Measurements from ENCODE around the gene CISTR.
"Not testable (repeated sequence)": the region's sequence is repeated elsewhere in the genome, so short reads cannot be mapped to it uniquely, and the experiment has no call there.

The CISTR gene

GRCh38 chr12:53739214-53740129, 12.3 kb downstream of the CISTR start:
- DNase-seq: no peak

DNA sequence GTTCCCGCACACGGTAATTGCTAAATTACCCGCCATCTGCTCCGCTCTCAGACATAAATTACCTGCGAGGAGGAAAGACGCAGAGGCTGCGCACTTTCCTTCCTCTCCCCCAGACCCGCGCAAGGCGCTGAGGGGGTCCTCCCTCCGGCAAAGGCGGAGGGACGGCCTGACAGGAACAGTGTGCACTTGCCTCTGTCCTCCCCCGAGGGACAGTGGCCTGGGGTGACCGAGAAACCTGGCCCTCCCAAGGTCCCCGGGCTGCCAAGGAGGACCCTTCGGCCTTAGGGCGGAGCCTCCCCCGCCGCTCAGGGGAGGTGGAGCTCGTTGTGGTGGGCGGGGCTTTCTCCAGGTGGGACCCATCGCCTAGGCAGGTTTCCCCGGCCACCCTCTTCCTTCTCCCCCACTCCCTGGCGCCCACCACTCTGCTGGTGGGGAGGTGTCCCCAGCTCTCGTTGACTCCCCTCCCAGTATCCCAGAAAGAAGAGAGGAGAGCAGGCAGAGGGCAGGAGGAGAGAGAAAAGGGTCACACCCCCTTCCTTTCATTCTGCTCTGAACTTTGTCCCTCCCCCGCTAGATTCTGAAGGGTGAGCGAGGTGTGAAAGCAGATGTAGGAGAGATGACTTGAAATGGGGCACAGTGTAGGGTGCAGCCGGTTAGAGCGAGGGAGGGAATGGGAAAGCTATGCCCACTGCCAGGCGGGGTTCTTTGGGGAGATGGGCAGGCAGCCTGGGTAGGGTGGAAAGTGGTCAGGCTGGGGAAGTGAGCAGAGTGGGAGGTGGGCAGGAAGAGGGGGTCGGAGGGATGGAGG, 13.2 kb downstream of the CISTR start:
- DNase-seq: peak; percentile 46

DNA sequence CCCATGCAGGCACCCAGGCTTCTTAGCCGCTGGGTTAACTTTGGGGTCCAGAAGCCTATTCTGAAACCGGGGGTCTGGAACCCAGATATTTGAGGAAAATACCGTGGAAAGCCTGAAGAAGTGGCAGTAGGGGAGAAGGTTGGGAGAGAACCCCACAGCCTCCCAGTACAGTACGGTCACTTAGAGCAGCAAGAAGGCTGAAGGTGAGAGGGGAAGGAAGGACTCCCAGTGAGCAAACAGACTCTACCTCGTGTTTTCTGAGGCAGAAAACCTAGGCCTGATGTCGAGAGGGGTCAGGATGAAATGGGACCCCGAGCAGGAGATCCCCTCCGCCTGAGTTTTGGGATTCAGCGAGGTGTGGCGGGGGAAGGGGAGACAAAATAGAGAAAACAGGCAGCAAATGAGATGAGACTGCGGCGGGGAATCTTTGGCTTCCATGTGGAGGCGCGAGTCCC, 13.8 kb downstream of the CISTR start:
- DNase-seq: no peak

DNA sequence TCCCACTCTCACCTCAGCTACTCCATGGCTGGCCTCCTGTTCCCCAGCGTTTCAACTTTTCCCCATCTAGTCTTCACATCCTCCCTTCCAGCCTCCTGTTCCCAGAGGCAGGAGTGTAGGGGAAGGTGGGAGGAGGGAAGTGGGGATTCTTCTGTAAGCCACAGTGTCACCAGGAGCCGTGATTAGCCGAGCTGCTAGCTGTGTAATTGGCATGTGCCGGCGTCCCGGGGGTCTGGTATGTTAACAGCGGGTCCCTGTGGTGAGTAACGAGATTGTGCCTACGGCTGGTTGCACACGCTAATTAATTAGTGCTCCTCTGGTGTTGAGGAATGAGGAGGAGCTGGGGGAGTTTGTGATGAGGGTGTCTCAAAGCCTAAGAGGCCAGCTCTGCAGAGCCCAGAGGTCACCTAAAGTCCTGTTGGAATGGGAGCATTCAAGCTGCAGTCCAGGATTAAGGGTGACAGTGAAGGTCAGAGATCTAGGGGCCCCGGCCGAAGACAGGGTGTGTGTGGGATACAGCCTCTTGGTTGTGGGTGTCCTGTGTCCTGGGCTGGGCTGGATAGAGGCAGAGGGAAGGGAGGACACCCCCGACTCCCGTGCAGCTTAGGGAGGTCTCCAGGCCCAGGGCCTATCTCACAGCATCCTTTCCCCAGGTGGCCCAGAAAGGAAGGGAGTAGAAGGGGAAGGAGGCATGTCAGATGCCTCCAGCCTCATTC, 14.5 kb downstream of the CISTR start:
- DNase-seq: no peak

DNA sequence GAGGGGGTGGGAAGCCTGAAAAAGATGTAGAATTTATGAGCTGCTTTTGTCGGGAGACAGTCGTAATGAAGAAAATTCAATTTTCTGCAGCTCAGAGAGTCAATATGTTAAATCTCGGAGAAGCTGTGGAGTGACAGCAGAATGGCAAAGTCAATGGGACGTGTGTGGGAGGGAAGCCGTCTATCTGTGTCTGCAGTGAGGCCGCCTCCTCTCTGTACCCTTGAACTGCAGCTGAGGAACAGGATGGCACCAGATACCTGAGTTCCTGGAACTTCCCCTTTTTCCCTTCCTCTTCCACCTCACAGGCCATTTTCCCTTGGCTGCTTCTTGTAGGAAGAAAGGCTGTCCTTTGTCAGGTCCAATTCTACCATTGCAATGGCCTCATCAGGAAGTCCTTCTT, 15.2 kb downstream of the CISTR start:
- no peak for DNase-seq

- no peak for DNase-seq
Observed at GRCh38 chr12:53735556-53735955, 16.2 kb downstream of the CISTR start.

GRCh38 chr12:53734425-53734824, 17.4 kb downstream of the CISTR start:
- DNase-seq: no peak

DNA sequence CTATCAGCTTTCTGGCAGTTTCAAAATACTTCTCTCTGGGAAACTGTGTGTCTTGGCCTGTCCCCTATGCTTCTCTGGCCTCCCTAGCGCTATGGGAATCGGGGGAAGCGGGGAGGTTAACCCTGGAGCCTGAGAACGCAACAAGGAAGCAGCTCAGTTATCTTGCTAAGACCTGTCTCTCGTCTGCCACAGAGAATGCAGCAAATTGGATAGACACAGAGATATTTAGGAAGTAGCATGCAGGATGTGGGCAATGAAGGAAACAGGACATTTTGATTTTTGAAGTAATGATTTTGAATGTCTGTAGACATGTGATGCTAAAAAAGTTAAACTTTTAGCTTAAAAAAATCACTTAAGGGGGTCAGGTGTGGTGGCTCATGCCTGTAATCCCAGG, 18.0 kb downstream of the CISTR start:
- DNase-seq: no peak

- DNase-seq: no peak
Observed at GRCh38 chr12:53733051-53733806, 18.6 kb downstream of the CISTR start.

DNA sequence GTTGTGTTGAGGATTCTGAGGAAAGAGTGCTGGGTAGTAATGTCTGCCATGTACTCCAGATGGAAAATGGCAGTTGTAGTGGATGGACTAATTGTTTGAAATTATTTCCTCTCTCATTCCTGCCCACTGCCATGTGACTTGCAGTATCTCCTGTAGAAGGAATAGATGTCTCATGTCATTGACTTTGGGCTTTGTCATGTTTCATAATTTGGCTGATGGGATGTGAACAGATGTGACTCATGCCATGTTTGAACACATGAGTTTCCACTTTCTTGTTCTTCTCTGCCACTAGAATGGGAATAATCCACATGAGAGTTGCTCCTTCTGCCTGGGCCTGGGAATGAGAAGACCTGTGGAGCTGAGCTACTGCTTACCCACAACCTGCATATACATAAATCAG, 22.1 kb downstream of the CISTR start:
- DNase-seq: no peak

- DNase-seq: no peak
Observed at GRCh38 chr12:53728206-53728605, 23.6 kb downstream of the CISTR start.

DNA sequence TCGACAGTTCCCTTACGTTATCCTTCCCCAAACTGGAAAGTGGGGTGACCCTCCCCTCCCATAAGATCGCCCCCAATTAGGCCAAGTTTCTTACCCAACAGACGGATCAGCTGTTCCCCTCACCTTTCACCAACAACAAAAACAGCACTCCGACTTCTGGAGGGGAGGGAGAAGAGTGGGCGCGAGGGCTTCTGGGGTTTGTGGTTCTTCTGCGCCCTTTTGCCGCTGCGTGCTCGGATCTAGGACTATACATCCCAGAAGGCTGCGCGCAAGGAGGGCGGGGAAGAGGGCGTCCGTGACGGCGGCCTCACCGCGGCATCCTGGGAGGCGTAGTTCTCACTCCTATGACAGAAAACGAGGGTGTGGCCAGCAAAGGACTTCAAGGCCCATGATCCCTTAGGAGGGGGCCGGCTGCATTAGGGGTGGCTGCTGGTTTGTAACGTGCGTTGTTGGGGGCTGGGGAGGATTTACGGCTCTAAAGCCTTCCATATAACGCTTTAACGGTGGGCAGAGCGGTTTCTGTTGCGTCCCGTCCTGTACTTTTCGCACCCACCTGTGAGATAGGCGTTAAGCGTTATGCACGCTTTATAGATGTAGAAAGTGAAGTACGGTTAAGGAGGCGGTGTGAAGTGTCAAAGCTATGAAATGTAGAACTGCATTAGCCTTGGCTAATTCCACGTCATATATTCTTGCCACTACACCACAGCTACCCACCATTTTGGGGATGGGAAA, 24.3 kb downstream of the CISTR start, which contains the start of gene CALCOCO1:
CALCOCO1 (minus strand) TSS at position 143 of the 732 bp plus-strand sequence. CDS start 2,210 bp downstream, outside the sequence.
- peak; percentile 98 for DNase-seq

GRCh38 chr12:53726946-53727309, 24.9 kb downstream of the CISTR start:
- no peak for DNase-seq

DNA sequence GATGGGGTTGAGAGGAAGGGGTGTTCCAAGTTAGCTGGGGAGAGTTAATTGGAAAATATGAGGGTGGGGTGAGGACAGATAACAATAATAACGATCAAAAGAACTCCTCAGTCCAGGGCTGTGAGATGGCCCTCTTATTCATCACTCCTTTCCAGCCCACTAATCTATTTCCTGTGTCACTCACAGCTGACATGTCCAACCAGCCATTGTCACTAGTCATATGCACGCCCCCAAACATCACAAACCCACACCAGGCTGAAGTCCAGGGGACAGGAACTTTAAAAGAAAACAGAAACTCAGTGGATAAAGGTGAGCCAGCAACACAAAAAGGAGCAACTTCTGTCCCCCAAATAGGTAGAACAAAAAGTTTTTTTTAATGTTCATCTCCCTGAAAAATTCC, 25.4 kb downstream of the CISTR start:
- DNase-seq: peak; percentile 13

- DNase-seq: no peak
Observed at GRCh38 chr12:53725824-53726223, 26.0 kb downstream of the CISTR start.

DNA sequence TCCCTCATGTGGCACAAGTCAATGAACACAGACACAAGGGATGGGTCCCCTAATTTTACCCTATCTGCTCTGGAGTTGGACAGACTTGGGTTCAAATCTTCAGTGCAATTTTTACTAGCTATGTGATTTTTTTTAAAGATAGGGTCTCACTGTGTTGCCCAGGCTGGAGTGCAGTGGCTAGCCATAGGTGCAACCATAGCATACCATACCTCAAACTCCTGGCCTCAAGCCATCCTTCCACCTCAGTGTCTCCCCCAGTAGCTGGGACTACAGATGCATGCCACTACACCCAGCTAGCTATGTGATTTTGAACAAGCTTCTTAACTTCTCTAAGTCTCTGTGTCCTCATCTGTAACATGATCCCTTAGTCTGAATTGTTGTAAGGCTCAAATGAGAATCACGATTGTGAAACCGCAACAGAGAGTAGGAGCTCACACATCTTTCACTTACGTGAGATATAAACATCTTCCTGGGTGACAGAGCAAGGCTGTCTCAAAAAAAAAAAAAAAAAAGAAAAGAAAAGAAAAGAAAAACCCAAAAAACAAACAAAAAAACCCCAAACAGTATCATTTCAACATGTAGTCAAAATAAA, 29.2 kb downstream of the CISTR start:
- DNase-seq: no peak

DNA sequence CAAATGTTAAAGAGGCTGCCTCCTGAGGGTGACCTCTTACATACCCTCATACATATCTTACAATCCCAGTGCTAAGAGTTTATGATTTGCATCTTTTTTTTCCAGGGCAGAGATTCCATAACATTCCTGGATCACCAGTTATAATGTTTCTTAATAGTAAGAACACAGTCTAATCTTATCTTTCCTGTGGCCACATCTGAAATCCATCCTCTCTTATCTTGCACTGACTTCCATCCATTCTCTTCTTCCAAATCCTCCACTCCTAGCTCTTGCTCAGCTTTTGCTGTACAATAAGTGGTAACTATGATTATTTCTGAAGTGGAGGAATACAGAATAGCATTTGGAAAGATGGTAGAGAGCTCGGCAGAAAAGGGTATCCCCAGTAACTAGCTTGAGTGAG, 30.8 kb downstream of the CISTR start:
- no peak for DNase-seq

GRCh38 chr12:53719649-53720048, 32.1 kb downstream of the CISTR start:
- no peak for DNase-seq

DNA sequence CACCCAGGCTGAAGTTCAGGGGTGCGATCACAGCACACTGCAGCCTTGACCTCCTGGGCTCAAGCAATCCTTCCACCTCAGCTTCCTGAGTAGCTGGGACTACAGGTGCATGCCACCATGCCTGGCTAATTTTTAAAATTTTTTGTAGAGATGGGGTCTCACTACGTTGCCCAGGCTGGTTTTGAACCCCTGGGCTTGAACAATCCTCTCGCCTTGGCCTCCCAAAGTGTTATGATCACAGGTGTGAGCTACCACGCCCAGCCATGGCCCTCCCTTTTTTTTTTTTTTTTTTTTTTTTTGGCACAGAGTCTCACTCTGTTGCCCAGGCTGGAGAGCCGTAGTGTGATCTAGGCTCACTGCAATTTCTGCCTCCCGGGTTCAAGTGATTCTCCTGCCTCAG, 33.2 kb downstream of the CISTR start:
- DNase-seq: not testable (repeated sequence)

DNA sequence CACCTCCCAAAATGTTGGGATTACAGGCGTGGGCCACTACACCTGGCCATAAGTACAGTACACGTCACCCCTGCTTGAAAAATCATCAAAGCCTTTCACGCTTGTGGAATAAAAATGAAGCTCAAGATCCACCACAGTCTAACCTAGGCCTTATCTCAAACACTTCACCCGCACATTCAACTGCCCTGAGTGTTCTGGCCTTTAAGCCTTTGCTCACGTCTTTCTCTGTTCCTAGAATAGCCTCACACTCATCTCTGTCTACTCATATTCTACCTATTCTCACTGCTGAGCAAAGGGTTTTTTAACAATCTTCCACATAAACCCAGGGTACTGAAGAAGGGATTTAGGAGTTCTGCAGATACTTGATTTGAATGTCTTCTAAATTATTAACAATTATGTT, 34.5 kb downstream of the CISTR start:
- no peak for DNase-seq

DNA sequence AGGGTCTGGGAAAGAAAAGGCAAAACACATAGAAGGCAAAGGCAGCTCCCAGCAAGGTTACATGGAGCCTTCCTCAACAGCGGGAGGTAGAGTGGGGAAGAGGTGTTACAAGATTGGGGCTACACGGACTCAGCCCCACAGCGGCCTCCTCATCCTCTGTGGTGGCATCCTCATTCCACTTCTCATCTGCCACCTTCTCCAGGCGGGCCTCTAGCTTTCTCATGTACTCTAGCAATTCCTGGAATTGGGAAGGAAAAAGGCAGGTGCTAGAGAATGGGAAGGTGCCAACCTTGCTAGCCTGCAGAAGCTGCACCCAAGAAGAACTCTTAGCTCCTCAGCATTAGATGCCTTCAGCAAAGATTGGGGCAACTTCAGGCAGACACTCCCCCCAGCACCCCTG, 37.8 kb downstream of the CISTR start:
- no peak for DNase-seq

Data from CD4-positive, alpha-beta T cell treated with Interleukin-10 for 1 hour (primary cell).